Measurements from ENCODE around the gene CDCA4. TPM values are rescaled to one million over a fixed set of nuclear protein-coding genes. Genes with fewer than 3 reads are reported as not detected.
A peak's percentile ranks its signal among the peaks of the same experiment; 100 is the strongest.

Gene CDCA4
- polyA plus RNA-seq, 1 of the 3 experiments (the other 2 are of a cell fraction) = 26.8 TPM

- H3K4me3 ChIP-seq (ENCODE audit: low read depth in 2 of 2, low read length in 1 of 2) = peak overlapping the region in 1 of 2 experiments; percentile 33; a peak in 1 of 4 replicates
- no peaks in the 10 kb centered on the region for H3K36me3 ChIP-seq (replicated peaks in 1 of 2; ENCODE audit: control insufficient read depth in 1 of 2, insufficient read depth in 2 of 2, low read length in 1 of 2)
- no peaks in the 10 kb centered on the region for H4K20me1 ChIP-seq (ENCODE audit: insufficient read depth)
- H3K9ac ChIP-seq = peak overlapping the region; percentile 76
- peaks cover 52 to 55% of the 10 kb centered on the region in 2 experiments; a peak in 3 of 4 replicates for H3K4me1 ChIP-seq (ENCODE audit: control insufficient read depth in 1 of 2, insufficient read depth in 2 of 2, low read depth in 1 of 2, low read length in 1 of 2)
- no peak overlapping the region for H2AFZ ChIP-seq (ENCODE audit: low read depth)
- CTCF ChIA-PET = interaction anchor here (1.1 to 11.2 kb wide), 6 partner anchors 24 to 121 kb away, joined by 3 to 284 read pairs (median 4); no protein-coding TSS in a partner anchor
- H3K27me3 ChIP-seq (ENCODE audit: insufficient read depth) = no peaks in the 10 kb centered on the region
- peak overlapping the region; percentile 55 to 93 for H3K27ac ChIP-seq (ENCODE audit: low read depth in 2 of 2, low read length in 1 of 2)
- no peak; the same call in 1 of the 2 replicates for TF ChIP-seq TEAD4 (IDR thresholded peaks at IDR 0.05; ENCODE audit: borderline replicate concordance, insufficient read depth)
- no peak for TF ChIP-seq RFX5 (IDR thresholded peaks at IDR 0.05; ENCODE audit: low read length)
- TF ChIP-seq, protein P1, sequence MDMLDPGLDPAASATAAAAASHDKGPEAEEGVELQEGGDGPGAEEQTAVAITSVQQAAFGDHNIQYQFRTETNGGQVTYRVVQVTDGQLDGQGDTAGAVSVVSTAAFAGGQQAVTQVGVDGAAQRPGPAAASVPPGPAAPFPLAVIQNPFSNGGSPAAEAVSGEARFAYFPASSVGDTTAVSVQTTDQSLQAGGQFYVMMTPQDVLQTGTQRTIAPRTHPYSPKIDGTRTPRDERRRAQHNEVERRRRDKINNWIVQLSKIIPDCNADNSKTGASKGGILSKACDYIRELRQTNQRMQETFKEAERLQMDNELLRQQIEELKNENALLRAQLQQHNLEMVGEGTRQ (IDR thresholded peaks at IDR 0.05; ENCODE audit: borderline replicate concordance, low read depth, low read length) = no peak
- TF ChIP-seq TAF1 (IDR thresholded peaks at IDR 0.05; ENCODE audit: borderline replicate concordance, low read depth, low read length) = peak; percentile 48
- TF ChIP-seq EP300 (IDR thresholded peaks at IDR 0.05; ENCODE audit: borderline replicate concordance in 1 of 2, low read depth in 1 of 2, low read length in 1 of 2) = no peak
- TF ChIP-seq SIN3A (IDR thresholded peaks at IDR 0.05; ENCODE audit: borderline replicate concordance, low read depth, low read length) = no peak
- TF ChIP-seq MXI1 (IDR thresholded peaks at IDR 0.05; ENCODE audit: low read depth, low read length) = no peak
- TF ChIP-seq, protein P2, sequence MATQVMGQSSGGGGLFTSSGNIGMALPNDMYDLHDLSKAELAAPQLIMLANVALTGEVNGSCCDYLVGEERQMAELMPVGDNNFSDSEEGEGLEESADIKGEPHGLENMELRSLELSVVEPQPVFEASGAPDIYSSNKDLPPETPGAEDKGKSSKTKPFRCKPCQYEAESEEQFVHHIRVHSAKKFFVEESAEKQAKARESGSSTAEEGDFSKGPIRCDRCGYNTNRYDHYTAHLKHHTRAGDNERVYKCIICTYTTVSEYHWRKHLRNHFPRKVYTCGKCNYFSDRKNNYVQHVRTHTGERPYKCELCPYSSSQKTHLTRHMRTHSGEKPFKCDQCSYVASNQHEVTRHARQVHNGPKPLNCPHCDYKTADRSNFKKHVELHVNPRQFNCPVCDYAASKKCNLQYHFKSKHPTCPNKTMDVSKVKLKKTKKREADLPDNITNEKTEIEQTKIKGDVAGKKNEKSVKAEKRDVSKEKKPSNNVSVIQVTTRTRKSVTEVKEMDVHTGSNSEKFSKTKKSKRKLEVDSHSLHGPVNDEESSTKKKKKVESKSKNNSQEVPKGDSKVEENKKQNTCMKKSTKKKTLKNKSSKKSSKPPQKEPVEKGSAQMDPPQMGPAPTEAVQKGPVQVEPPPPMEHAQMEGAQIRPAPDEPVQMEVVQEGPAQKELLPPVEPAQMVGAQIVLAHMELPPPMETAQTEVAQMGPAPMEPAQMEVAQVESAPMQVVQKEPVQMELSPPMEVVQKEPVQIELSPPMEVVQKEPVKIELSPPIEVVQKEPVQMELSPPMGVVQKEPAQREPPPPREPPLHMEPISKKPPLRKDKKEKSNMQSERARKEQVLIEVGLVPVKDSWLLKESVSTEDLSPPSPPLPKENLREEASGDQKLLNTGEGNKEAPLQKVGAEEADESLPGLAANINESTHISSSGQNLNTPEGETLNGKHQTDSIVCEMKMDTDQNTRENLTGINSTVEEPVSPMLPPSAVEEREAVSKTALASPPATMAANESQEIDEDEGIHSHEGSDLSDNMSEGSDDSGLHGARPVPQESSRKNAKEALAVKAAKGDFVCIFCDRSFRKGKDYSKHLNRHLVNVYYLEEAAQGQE (IDR thresholded peaks at IDR 0.05; ENCODE audit: low read depth, low read length) = 0 out of 2 replicates have a peak, but pooled peaks have one; percentile 29
- TF ChIP-seq, protein P3, sequence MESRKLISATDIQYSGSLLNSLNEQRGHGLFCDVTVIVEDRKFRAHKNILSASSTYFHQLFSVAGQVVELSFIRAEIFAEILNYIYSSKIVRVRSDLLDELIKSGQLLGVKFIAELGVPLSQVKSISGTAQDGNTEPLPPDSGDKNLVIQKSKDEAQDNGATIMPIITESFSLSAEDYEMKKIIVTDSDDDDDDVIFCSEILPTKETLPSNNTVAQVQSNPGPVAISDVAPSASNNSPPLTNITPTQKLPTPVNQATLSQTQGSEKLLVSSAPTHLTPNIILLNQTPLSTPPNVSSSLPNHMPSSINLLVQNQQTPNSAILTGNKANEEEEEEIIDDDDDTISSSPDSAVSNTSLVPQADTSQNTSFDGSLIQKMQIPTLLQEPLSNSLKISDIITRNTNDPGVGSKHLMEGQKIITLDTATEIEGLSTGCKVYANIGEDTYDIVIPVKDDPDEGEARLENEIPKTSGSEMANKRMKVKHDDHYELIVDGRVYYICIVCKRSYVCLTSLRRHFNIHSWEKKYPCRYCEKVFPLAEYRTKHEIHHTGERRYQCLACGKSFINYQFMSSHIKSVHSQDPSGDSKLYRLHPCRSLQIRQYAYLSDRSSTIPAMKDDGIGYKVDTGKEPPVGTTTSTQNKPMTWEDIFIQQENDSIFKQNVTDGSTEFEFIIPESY (IDR thresholded peaks at IDR 0.05; ENCODE audit: borderline replicate concordance, low read depth) = no peak
- TF ChIP-seq POLR2AphosphoS5 (IDR thresholded peaks at IDR 0.05; ENCODE audit: low read depth, low read length) = no peak
- TF ChIP-seq CTCF (IDR thresholded peaks at IDR 0.05) = no peak
- TF ChIP-seq TCF12 (IDR thresholded peaks at IDR 0.05) = no peak
- TF ChIP-seq GABPA (IDR thresholded peaks at IDR 0.05; ENCODE audit: low read depth) = no peak
- TF ChIP-seq FOSL2 (IDR thresholded peaks at IDR 0.05; ENCODE audit: borderline replicate concordance, low read depth) = peak; percentile 97; the same call in 1 of the 2 replicates
- TF ChIP-seq JUND (IDR thresholded peaks at IDR 0.05) = peak; percentile 95; the same call in 1 of the 2 replicates
- TF ChIP-seq NRF1 (IDR thresholded peaks at IDR 0.05; ENCODE audit: low read depth, low read length) = no peak
- TF ChIP-seq, protein P4, sequence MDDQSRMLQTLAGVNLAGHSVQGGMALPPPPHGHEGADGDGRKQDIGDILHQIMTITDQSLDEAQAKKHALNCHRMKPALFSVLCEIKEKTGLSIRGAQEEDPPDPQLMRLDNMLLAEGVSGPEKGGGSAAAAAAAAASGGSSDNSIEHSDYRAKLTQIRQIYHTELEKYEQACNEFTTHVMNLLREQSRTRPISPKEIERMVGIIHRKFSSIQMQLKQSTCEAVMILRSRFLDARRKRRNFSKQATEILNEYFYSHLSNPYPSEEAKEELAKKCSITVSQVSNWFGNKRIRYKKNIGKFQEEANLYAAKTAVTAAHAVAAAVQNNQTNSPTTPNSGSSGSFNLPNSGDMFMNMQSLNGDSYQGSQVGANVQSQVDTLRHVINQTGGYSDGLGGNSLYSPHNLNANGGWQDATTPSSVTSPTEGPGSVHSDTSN (IDR thresholded peaks at IDR 0.05) = no peak
- peak overlapping the region; percentile 90 for H3K4me2 ChIP-seq
- POLR2A ChIA-PET = no interaction called here
- H3F3A ChIP-seq (replicated peaks; ENCODE audit: insufficient read depth) = peaks cover 20% of the 10 kb centered on the region
- peaks cover 70% of the 10 kb centered on the region; the same call in 1 of the 2 replicates for H3K79me2 ChIP-seq (ENCODE audit: insufficient read depth)
- WGBS (ENCODE audit: low lambda C conversion rate) = 20% methylated on average over 1 of the region's 12 CpGs
- no peak for DNase-seq
- no peaks in the 10 kb centered on the region for H3K9me2 ChIP-seq
- H3K9me3 ChIP-seq = no peaks in the 10 kb centered on the region
Measured at GRCh38 chr14:104973135-104973384, 47.8 kb downstream of the CDCA4 start.
